Peyer's patch (tissue), 4 donors: ENCODE measurements around the gene ZNF428.

ENCODE experiments used
- POLR2A ChIP-seq, 2 donors: fragments of 450-650 bp; IDR thresholded peaks; one replicate each; pipeline ENCODE4 v1.5.1; 2017; ENCODE audit warnings: antibody characterized with exemption in 2 of 2, mild to moderate bottlenecking in 2 of 2, moderate library complexity in 2 of 2
- TF ChIP-seq, protein P1 (sequence below), 6 experiments: fragments of 450-650 bp in 4 of 6; fragments of 200-600 bp in 2 of 6; sonication (generic) in 1 of 6; IDR thresholded peaks; one replicate each; pipeline ENCODE4 v1.5.1; 2017 to 2019; ENCODE audit warnings: antibody characterized with exemption in 6 of 6, mild to moderate bottlenecking in 3 of 6, moderate library complexity in 1 of 6

DNA sequence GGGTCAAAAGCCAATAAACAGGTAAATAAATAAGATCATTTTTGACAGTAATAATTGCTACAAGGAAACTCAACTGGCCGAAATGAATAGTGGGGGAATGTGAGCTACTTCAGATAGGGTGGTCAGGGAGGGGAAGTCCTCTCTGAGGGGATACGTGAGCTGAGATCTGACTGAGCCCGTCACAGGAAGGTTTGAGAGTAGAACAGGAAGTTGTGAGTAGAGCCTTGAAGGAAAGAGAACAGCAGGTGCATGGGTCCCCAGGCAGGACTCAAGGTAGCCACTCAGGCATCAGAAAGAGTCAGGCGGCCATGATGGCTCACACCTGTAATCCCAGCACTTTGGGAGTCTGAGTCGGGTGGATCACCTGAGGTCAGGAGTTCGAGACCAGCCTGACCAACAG lies 29.8 kb downstream of the ZNF428 start:
- TF ChIP-seq POLR2A (IDR thresholded peaks at IDR 0.05) = no peak
- TF ChIP-seq, protein P1, sequence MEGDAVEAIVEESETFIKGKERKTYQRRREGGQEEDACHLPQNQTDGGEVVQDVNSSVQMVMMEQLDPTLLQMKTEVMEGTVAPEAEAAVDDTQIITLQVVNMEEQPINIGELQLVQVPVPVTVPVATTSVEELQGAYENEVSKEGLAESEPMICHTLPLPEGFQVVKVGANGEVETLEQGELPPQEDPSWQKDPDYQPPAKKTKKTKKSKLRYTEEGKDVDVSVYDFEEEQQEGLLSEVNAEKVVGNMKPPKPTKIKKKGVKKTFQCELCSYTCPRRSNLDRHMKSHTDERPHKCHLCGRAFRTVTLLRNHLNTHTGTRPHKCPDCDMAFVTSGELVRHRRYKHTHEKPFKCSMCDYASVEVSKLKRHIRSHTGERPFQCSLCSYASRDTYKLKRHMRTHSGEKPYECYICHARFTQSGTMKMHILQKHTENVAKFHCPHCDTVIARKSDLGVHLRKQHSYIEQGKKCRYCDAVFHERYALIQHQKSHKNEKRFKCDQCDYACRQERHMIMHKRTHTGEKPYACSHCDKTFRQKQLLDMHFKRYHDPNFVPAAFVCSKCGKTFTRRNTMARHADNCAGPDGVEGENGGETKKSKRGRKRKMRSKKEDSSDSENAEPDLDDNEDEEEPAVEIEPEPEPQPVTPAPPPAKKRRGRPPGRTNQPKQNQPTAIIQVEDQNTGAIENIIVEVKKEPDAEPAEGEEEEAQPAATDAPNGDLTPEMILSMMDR (IDR thresholded peaks at IDR 0.05) = no peak
